ELR (cell line): ENCODE data around the gene CTNNA3.

Experiments used
- DNase-seq: peaks from one replicate; pipeline ENCODE4 v3.0.0-alpha.2; 2015; ENCODE audit warnings: low read depth

The CTNNA3 gene

GRCh38 chr10:66639371-66639770 is 1056.6 kb downstream of the CTNNA3 start:
- DNase-seq: peak; percentile 79

GRCh38 chr10:66637273-66638036 is 1058.5 kb downstream of the CTNNA3 start:
- DNase-seq: peak; percentile 52

DNA sequence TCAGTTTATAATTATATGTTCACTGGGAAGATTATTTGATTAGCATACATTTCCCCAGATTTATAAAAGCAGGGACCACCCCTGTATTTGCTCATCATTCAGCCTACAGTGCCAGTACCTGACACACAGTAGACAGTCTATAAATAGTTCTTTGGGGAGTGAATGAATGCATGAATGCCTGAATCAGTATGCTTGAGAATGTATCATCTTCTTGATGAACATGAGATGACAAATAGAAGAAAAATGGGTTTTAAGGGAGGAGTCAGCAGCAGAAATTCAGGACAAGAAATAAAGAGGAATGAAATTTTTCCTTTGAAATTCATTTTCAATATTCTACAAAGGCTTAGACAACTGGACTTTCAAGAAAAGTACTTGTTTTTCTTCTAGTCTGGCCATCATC is 1066.0 kb downstream of the CTNNA3 start:
- DNase-seq: peak; percentile 59

GRCh38 chr10:66627156-66627555 is 1068.8 kb downstream of the CTNNA3 start:
- DNase-seq: peak; percentile 62

DNA sequence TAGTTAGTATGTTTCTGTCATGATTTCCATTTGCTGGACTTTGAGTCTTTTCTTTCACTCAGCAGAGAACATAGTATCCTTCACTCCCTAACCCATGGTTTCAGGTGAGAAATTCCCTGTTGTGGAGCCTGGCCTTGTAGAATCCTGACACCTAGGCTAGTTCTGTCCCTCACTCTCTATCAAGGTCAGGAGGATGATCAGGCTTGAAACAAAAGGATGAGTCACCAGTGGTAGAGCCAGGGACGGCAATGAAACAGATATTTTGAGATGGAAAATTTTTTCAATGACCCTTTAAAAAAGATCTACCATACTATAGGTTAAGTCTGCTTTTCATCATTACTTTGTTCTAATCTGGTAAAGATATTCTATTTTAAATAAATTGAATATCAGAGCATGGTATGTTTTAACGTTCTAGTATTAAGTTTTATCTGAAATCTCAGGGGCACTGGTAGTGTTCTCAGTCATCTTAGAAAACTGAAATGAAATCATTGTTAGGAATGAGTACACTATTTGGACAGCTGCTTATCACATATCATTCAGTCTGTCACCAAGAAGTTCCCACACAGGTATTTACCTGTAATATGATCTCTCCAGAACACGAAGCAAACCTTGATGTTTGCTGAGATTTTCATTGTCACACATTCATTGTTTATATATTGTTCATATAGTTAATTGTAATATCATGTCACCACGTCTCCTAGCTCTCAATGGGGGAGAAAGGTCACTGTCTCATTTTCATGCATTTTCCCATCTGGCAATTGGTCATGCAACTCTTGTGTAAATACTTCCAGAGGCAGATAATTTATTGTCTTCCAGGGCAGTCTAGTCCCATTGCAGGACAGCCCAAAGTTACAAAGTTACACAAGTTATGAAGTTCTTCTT is 1070.0 kb downstream of the CTNNA3 start:
- no peak for DNase-seq

GRCh38 chr10:66622050-66622449 is 1073.9 kb downstream of the CTNNA3 start:
- DNase-seq: no peak

DNA sequence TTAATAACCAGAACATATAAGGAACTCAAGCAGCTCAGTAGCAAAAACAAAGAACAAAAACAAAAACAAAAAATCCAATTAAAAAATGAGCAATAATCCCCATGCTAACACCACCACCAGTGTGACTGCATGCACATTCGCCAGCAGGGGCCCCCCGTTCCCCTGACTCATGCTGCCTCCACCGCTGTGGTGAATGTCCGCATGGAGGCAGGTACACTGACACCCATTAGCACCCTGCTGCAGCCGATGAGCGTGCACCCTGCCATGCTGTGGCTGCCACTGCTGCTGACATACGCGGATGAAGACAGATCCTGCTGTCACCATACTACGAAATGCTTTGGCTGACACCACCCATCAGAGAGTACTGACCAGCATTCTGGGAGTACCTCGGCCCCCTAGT is 1091.8 kb downstream of the CTNNA3 start:
- no peak for DNase-seq

DNA sequence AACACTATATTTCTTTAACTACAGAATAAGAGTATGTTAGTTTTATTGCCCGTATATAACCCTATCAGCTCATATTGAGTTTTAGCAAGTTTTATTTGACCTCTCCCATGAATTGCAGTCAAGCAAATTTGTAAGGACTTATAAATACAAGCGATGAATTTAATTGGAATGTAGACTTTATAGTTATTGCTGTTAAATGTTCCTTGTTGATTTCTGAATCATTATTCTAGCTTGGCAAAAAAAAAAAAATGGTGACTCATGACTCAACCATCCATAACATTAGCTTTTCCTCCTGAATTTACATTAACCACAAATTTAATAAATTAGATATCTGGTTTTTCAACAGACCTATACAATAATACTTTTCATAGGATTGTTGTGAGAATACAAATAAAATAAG is 1104.1 kb downstream of the CTNNA3 start:
- DNase-seq: peak; percentile 72

- no peak for DNase-seq
Observed at GRCh38 chr10:66587680-66588050, 1108.3 kb downstream of the CTNNA3 start.

- DNase-seq: no peak
Observed at GRCh38 chr10:66586897-66587679, 1108.9 kb downstream of the CTNNA3 start.

- peak; percentile 24 for DNase-seq
Observed at GRCh38 chr10:66586073-66586472, 1109.9 kb downstream of the CTNNA3 start.

DNA sequence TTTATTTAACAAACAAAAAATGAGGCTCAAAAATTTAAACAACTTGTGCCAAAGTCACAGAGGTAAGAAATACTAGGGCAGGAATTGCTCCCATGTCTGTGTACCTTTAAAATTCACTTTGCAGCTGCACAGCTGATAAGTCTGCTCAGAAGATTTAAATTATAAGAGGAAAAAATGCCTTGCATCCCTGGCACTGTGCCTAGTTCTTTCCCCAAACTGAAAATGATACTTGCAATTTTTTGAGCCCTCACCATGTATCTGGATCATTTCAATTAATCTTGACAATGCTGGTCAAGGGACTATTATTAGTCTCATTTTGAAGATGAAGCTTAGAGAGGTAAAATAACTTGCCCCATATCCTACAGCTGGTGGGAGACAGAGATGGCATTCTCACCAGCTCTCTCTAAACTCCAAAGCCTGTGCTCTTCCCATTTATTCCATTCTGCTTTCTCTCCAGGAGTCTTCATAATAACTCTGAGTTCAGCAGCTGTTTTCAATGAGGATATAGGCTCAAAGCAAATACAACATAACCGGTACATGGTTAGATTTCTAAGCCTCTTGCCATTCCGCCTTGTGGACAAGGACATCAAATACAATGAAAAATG is 1120.6 kb downstream of the CTNNA3 start:
- no peak for DNase-seq

GRCh38 chr10:66572700-66573099 is 1123.3 kb downstream of the CTNNA3 start:
- no peak for DNase-seq

DNA sequence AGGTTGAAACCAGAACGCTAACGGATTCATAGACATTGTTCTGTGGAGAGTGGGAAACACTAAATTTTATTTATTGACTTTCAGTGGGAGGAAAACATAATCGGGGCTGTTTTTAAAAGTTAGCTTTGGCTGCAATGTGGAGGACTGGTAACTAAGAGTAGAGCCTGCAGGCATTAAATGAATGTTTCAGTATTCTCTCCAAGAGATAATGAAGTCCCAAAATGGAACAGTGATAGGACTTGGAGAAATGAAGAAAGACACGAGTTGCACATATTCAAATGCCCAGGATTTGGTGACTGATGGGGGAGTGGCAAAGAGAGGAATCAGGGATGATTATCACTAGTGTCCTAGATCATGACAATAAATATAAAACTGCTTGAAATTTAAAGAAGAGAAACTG is 1130.0 kb downstream of the CTNNA3 start:
- DNase-seq: no peak

- DNase-seq: peak; percentile 23
Observed at GRCh38 chr10:66564287-66564686, 1131.7 kb downstream of the CTNNA3 start.

DNA sequence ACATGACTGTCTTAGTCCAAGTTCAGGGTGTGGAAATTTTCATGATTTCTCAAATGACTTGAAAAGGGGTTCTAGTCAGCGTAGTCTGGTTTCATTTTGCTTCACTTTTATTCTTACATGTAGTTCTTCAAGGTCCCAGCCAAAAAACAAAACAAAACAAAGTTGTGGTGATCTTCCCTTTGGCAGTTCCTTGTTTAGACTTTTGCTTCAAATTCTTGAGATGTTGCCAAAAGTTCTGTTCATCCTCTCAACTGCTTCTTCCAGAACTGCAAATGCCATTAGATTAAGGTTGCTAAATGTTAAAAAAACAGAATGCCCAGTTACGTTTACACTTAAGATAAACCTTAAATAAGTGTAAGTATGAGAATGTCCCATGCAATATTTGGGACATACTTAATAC is 1140.9 kb downstream of the CTNNA3 start:
- DNase-seq: no peak

DNA sequence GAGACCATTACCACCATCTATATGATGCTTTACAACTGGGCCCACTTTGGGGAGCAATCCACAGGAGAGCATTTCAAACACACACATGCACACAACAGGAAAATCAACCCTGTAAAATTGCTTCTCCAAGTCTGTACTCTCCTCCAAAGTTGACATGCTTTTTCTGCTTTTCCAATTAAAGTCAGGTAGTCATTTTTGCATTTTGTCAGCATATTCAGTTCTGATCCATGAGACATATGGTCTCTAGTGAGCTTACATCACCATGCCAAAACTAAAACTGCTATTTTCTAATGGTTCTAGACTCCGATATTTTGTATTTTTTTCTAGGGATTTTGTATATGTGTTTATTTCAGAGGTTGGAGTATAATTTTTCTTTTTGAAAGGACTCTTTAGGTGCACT is 1143.7 kb downstream of the CTNNA3 start:
- DNase-seq: no peak

DNA sequence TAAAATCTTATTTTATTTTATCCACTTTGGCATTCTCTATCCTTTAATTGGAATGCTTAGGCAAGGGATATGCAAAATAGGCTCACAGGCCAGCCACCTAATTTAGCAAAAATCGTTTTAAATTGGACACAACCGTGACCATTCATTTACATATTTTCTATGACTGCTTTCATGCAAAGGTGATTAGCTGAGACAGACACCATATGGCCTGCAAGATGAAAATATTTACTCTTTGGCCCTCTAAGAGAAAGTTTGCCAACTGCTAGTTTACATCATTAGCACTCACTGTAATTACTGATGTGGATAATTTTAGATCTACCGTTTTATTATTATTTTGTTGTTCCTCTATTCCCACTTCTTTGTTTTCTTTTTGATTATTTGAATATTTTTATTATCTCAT is 1145.6 kb downstream of the CTNNA3 start:
- no peak for DNase-seq

DNA sequence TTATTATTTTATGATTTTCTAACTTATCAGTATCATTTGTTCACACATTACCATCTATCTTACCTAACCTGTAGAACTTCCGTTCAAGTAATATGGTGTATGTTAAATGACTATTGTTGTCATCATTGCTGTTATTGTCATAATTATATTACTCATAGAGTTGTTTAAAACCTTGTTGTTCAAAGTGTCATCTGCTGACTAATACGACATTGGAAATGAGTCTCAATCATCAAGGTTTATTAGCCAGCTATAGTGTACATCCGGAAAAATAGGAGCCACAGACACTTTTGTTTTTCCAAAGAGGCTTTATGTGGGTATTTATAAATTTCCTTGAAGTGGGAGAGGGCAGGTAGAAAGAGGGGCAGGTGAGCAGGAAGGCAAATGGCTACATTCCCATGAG is 1157.1 kb downstream of the CTNNA3 start:
- peak; percentile 6 for DNase-seq

DNA sequence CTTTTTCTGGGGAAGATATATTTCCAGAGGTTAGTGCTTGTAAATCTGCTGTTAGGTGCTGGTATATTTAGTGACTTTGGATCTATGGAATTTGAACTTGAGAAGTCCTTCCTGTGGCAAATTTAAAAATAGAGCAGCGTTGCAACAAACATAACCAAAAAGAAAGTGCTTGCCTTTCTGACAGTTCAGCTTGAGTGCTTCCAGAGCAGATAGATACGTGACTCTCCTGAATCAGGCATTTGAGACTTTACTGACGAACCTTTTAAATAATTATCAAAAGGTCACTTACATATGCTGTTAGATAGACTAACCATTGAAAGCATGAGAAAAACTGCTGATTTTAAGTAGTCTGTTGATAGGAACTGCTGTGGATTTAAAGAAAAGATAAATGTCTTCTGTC is 1157.6 kb downstream of the CTNNA3 start:
- DNase-seq: no peak

DNA sequence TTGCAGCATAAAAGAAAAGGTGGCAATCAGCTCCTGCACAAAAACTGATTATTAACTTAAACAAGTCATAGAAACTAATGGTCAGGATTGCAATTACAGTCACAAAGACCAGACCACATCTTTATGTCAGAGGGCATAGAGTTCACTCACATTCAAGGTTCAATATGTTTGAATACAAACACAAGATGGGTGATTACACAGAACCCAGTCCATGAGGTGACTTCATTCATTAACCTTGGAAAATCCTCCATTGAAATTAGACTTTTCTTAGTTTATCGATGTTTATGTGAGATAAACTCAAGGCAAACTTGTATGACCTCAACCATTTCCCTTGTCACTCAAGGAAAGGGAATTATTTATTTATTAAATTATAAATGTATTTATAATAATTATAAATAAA is 1158.8 kb downstream of the CTNNA3 start:
- DNase-seq: no peak

DNA sequence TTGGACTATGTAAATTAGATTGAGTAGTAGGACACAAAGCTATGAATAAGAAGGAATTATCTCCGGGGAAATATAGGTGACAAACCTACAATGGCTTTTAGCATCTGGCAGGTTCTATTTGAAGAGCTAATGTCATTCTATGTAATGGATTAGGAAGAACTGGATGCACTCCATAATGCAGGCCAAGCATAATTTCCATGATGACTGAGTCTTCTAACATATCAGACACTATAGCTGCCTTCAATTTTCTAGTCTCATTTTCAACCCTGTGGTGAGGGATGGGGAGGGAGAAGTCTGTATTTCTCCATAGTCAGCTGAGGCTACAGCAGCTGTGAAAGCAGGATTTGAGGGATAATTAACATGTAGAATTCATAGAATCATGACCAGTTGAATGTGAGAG is 1160.6 kb downstream of the CTNNA3 start:
- DNase-seq: no peak
